Measurements from ENCODE around the gene OSBPL6. TPM values are rescaled to one million over a fixed set of nuclear protein-coding genes. Genes with fewer than 3 reads are reported as not detected.

OSBPL6 gene
- total and polyA plus RNA-seq, 2 of the 13 experiments (the other 11 are each of a cell fraction or from before 2014, with no cell fraction given): 0.03 to 0.11 TPM

GRCh38 chr2:178361588-178361987 is 167.3 kb downstream of the OSBPL6 start:
- no peak overlapping the region for H3K27ac ChIP-seq (ENCODE audit: extremely low read length, insufficient read depth, low read length)
- FAIRE-seq (no peak), DNase-seq (ENCODE audit: low spot score) (no peak), ATAC-seq (no peak)
- TF ChIP-seq IKZF1 (IDR thresholded peaks at IDR 0.05) (no peak), ZBTB46 (CRISPR knock-in tag; IDR thresholded peaks at IDR 0.05; ENCODE audit: borderline replicate concordance) (no peak), MZF1 (CRISPR knock-in tag; IDR thresholded peaks at IDR 0.05; ENCODE audit: borderline replicate concordance) (no peak), ZNF230 (CRISPR knock-in tag; IDR thresholded peaks at IDR 0.05) (no peak), HDAC6 (IDR thresholded peaks at IDR 0.05; ENCODE audit: low read depth, low read length) (no peak), ISX (CRISPR knock-in tag; conservative IDR thresholded peaks at IDR 0.05) (no peak), PAWR (CRISPR knock-in tag; IDR thresholded peaks at IDR 0.05; ENCODE audit: borderline replicate concordance) (no peak), HMGA1 (CRISPR knock-in tag; conservative IDR thresholded peaks at IDR 0.05) (no peak), ZFP91 (CRISPR knock-in tag; IDR thresholded peaks at IDR 0.05; ENCODE audit: borderline replicate concordance) (no peak), ZEB1 (IDR thresholded peaks at IDR 0.05; ENCODE audit: insufficient replicate concordance, low read depth) (no peak), ETV5 (CRISPR knock-in tag; IDR thresholded peaks at IDR 0.05; ENCODE audit: borderline replicate concordance) (no peak), GTF2F1 (IDR thresholded peaks at IDR 0.05; ENCODE audit: low read length) (no peak)
- WGBS (ENCODE audit: low lambda C conversion rate): 78% methylated on average over 4 of the region's 4 CpGs
- intact Hi-C loops (cut with micrococcal nuclease; ENCODE audit: unreplicated experiment) (loop anchor here (1.0 kb wide), 1 partner anchor 38 kb away; no protein-coding TSS in a partner anchor), in situ Hi-C loops (cut with HindIII; ENCODE audit: extremely low pct_ligation_motif_present, low pct_unique_long_range_greater_than_20kb) (no loop called here)
- H3K4me1 ChIP-seq (ENCODE audit: insufficient read depth, low read length): no peaks in the 10 kb centered on the region
- no peak overlapping the region for H3K4me3 ChIP-seq (replicated peaks in 1 of 3; ENCODE audit: insufficient read depth in 1 of 3, low read depth in 2 of 3, low read length in 3 of 3)
- H3K79me2 ChIP-seq (ENCODE audit: insufficient read depth, low read length): no peaks in the 10 kb centered on the region
- H3K9ac ChIP-seq (ENCODE audit: insufficient read depth, low read depth, low read length): no peak overlapping the region
- H3K36me3 ChIP-seq (replicated peaks in 1 of 2; ENCODE audit: control insufficient read depth in 1 of 2, insufficient read depth in 2 of 2, low read length in 2 of 2): no peaks in the 10 kb centered on the region
- ChIA-PET POLR2A (no interaction called here), CTCF (ENCODE audit: low intra/inter-chr PET ratio, low total read pairs) (no interaction called here)
- no TSS peak for BruUV-seq (replicated peaks)
- no peak overlapping the region for H2AFZ ChIP-seq (ENCODE audit: low read length)
- H3K27me3 ChIP-seq (ENCODE audit: control insufficient read depth in 1 of 2, insufficient read depth in 2 of 2, low read length in 2 of 2): no peaks in the 10 kb centered on the region
- H3K9me3 ChIP-seq (ENCODE audit: low read length): no peaks in the 10 kb centered on the region
- no peaks in the 10 kb centered on the region for H4K20me1 ChIP-seq (ENCODE audit: insufficient read depth, low read length)
- H3K4me2 ChIP-seq (ENCODE audit: low read depth, low read length): no peak overlapping the region
